ENCODE results near the gene GPHN. TPM values are rescaled to one million over a fixed set of nuclear protein-coding genes. Genes with fewer than 3 reads are reported as not detected.

The GPHN gene
- total and polyA plus RNA-seq, 2 of the 4 experiments (the other 2 are of a cell fraction): 8.0 to 8.1 TPM

DNA sequence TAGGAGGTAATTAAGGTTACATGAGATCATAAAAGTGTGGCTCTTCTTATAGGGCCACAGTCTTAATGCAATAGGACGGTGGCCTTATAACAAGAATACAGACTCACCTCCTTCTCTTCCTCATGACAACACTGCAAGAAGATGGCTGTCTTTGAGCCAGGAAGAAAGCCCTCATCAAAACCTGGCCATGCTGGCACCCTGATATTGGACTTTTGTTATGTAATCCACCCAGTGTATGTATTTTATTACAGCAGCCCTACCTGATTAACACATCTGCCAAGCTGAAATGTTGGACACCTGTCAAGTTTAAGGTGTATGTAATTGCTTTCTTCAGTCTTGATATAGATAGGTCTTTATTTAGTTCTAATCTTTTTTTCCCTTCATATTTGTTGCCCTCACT is 217.0 kb downstream of the GPHN start:
- Histone ChIP-seq H3K14ac (replicated peaks; ENCODE audit: low read depth, low read length) (no peak overlapping the region), H3K4me1 (ENCODE audit: control insufficient read depth, insufficient read depth, low read length) (no peaks in the 10 kb centered on the region), H2BK120ac (ENCODE audit: low read depth, low read length) (no peak overlapping the region), H3K4me2 (ENCODE audit: low read depth, low read length) (no peak overlapping the region), H4K20me1 (ENCODE audit: insufficient read depth, low read length) (no peaks in the 10 kb centered on the region), H3K9me1 (ENCODE audit: insufficient read depth, low read length) (no peaks in the 10 kb centered on the region), H4K91ac (ENCODE audit: insufficient read depth, low read depth, low read length) (no peak overlapping the region), H3K9me3 (ENCODE audit: control insufficient read depth, insufficient read depth, low read length) (0 out of 2 replicates have a peak, but pooled peaks cover 2% of the 10 kb centered on the region), H2AFZ (replicated peaks; ENCODE audit: low read length, poor library complexity) (no peak overlapping the region), H3K36me3 (ENCODE audit: control insufficient read depth, insufficient read depth, low read length) (no peaks in the 10 kb centered on the region), H3K27ac (ENCODE audit: insufficient read depth, low read length) (no peak overlapping the region), H2BK15ac (ENCODE audit: low read depth, low read length) (no peak overlapping the region), H3K9ac (ENCODE audit: low read depth, low read length) (no peak overlapping the region), H2AK9ac (replicated peaks; ENCODE audit: low read depth, low read length, poor library complexity) (no peak overlapping the region), H2AK5ac (ENCODE audit: low read depth, low read length) (no peak overlapping the region), H2BK5ac (ENCODE audit: low read depth, low read length, poor library complexity, severe bottlenecking) (no peak overlapping the region), H3K23ac (ENCODE audit: low read depth, low read length) (no peak overlapping the region), H2BK20ac (ENCODE audit: low read depth, low read length) (no peak overlapping the region), H3K79me1 (ENCODE audit: low read depth in 1 of 2, low read length in 2 of 2) (no peaks in the 10 kb centered on the region), H4K5ac (ENCODE audit: low read depth, low read length) (no peak overlapping the region), H3K56ac (ENCODE audit: extremely low read depth, insufficient read depth, low read length) (no peak overlapping the region), H4K8ac (ENCODE audit: low read depth in 2 of 2, low read length in 2 of 2) (no peak overlapping the region), H3K27me3 (ENCODE audit: control insufficient read depth, insufficient read depth, low read length) (no peaks in the 10 kb centered on the region), H3K4ac (ENCODE audit: low read depth, low read length) (no peak overlapping the region), H3K18ac (ENCODE audit: low read depth, low read length) (no peak overlapping the region), H3K4me3 (ENCODE audit: insufficient read depth, low read depth, low read length) (no peak overlapping the region)
- DNase-seq (no peak), ATAC-seq (ENCODE audit: low read depth) (no peak)
- ChIA-PET CTCF (no interaction called here), POLR2A (ENCODE audit: unreplicated experiment) (no interaction called here)
- BruUV-seq (replicated peaks): no TSS peak
- dilution Hi-C loops (cut with HindIII; ENCODE audit: low sequenced_read_pairs, unreplicated experiment): no loop called here
- intact Hi-C loops (cut with micrococcal nuclease): no loop called here
- WGBS, 2 experiments (ENCODE audit: extremely low coverage in 2 of 2, insufficient read length in 1 of 2): no CpG with 5 or more reads among the region's 1 CpG
- in situ Hi-C loops (cut with MboI; ENCODE audit: low sequenced_read_pairs): no loop called here
- TF ChIP-seq SMC3 (IDR thresholded peaks at IDR 0.05; ENCODE audit: low read depth, low read length) (no peak), FOS (IDR thresholded peaks at IDR 0.05; ENCODE audit: low read depth, low read length) (no peak), MXI1 (IDR thresholded peaks at IDR 0.05; ENCODE audit: borderline replicate concordance, low read depth, low read length) (no peak), BHLHE40 (IDR thresholded peaks at IDR 0.05; ENCODE audit: low read depth, low read length) (no peak), POLR2A (IDR thresholded peaks at IDR 0.05; ENCODE audit: low read depth, low read length) (no peak), CHD1 (IDR thresholded peaks at IDR 0.05; ENCODE audit: low read depth, low read length) (no peak), RAD21 (IDR thresholded peaks at IDR 0.05; ENCODE audit: low read length) (no peak), CEBPB (IDR thresholded peaks at IDR 0.05; ENCODE audit: low read depth, low read length) (no peak), NFE2L2 (IDR thresholded peaks at IDR 0.05; ENCODE audit: low read depth, low read length) (no peak), RFX5 (IDR thresholded peaks at IDR 0.05; ENCODE audit: low read depth, low read length) (no peak), MAZ (IDR thresholded peaks at IDR 0.05; ENCODE audit: borderline replicate concordance, low read depth, low read length) (no peak), RCOR1 (IDR thresholded peaks at IDR 0.05; ENCODE audit: insufficient replicate concordance, low read length) (no peak)
- TF ChIP-seq, protein P1, sequence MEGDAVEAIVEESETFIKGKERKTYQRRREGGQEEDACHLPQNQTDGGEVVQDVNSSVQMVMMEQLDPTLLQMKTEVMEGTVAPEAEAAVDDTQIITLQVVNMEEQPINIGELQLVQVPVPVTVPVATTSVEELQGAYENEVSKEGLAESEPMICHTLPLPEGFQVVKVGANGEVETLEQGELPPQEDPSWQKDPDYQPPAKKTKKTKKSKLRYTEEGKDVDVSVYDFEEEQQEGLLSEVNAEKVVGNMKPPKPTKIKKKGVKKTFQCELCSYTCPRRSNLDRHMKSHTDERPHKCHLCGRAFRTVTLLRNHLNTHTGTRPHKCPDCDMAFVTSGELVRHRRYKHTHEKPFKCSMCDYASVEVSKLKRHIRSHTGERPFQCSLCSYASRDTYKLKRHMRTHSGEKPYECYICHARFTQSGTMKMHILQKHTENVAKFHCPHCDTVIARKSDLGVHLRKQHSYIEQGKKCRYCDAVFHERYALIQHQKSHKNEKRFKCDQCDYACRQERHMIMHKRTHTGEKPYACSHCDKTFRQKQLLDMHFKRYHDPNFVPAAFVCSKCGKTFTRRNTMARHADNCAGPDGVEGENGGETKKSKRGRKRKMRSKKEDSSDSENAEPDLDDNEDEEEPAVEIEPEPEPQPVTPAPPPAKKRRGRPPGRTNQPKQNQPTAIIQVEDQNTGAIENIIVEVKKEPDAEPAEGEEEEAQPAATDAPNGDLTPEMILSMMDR (conservative IDR thresholded peaks at IDR 0.05; ENCODE audit: low read depth, low read length): no peak
- TF ChIP-seq, protein P2, sequence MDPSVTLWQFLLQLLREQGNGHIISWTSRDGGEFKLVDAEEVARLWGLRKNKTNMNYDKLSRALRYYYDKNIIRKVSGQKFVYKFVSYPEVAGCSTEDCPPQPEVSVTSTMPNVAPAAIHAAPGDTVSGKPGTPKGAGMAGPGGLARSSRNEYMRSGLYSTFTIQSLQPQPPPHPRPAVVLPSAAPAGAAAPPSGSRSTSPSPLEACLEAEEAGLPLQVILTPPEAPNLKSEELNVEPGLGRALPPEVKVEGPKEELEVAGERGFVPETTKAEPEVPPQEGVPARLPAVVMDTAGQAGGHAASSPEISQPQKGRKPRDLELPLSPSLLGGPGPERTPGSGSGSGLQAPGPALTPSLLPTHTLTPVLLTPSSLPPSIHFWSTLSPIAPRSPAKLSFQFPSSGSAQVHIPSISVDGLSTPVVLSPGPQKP (IDR thresholded peaks at IDR 0.05; ENCODE audit: borderline replicate concordance, low read depth, low read length): no peak
- TF ChIP-seq, protein P3, sequence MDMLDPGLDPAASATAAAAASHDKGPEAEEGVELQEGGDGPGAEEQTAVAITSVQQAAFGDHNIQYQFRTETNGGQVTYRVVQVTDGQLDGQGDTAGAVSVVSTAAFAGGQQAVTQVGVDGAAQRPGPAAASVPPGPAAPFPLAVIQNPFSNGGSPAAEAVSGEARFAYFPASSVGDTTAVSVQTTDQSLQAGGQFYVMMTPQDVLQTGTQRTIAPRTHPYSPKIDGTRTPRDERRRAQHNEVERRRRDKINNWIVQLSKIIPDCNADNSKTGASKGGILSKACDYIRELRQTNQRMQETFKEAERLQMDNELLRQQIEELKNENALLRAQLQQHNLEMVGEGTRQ (IDR thresholded peaks at IDR 0.05; ENCODE audit: low read depth, low read length): no peak
